Endothelial cell of umbilical vein (primary cell): ENCODE data around the gene ANKRD36C. TPM values are rescaled to one million over a fixed set of nuclear protein-coding genes. Genes with fewer than 3 reads are reported as not detected.
"Not testable (repeated sequence)": the region's sequence is repeated elsewhere in the genome, so short reads cannot be mapped to it uniquely, and the experiment has no call there.

ENCODE experiments used
- BruUV-seq: library from RNA; stranded (reverse); fragments of 400-500 nt; replicated peaks from 2 replicates; lab custom pipeline; 2021; lab: Mats Ljungman, UMichigan
- CTCF ChIA-PET: fragments of 300-600, 350-600 bp; sonication (Branson Sonifier 250); formaldehyde crosslinking; loops from one replicate; lab custom pipeline; 2021; ENCODE audit warnings: antibody characterized with exemption, inconsistent platforms; lab: Charles Lee
- POLR2A ChIA-PET: fragments of 300-600, 350-600 bp; sonication (Branson Sonifier 250); formaldehyde crosslinking; loops from one replicate; lab custom pipeline; 2021; ENCODE audit warnings: antibody characterized with exemption, inconsistent platforms; lab: Charles Lee
- DNase-seq: peaks from one replicate; pipeline ENCODE4 v3.0.0-alpha.2; 2011; ENCODE audit warnings: low read depth, low spot score
- FAIRE-seq: peaks from 2 replicates; lab custom pipeline; 2011; peaks lifted over from hg19 to GRCh38; lab: Jason Lieb, UNC
- H2AFZ ChIP-seq: 2 replicates; pipeline ENCODE4 v1.6.0; 2012; ENCODE audit warnings: low read depth, low read length, control low read depth, inconsistent platforms
- H3K27ac ChIP-seq: 2 replicates; pipeline ENCODE4 v1.5.1; 2011; ENCODE audit warnings: low read depth, mild to moderate bottlenecking, control low read depth, low read length, moderate library complexity; ENCODE audit not compliant: insufficient read depth
- H3K27me3 ChIP-seq, 2 experiments: 2 replicates each; pipeline versions ENCODE4 v1.6.0 to v1.6.1; 2011; ENCODE audit warnings: low read length in 2 of 2, mixed read lengths in 1 of 2; ENCODE audit not compliant: control insufficient read depth in 2 of 2, insufficient read depth in 2 of 2
- H3K36me3 ChIP-seq, 2 experiments: 2 replicates in 1 of 2; 3 replicates in 1 of 2; pipeline ENCODE4 v1.5.1; 2011; ENCODE audit warnings: low read length in 2 of 2, mild to moderate bottlenecking in 1 of 2, moderate library complexity in 1 of 2; ENCODE audit not compliant: control insufficient read depth in 2 of 2, insufficient read depth in 2 of 2; ENCODE audit errors: extremely low read depth in 1 of 2
- H3K4me1 ChIP-seq: 3 replicates; pipeline ENCODE4 v1.5.1; 2011; ENCODE audit warnings: mild to moderate bottlenecking, low read length; ENCODE audit not compliant: control insufficient read depth, insufficient read depth; ENCODE audit errors: extremely low read depth
- H3K4me2 ChIP-seq: 2 replicates; pipeline ENCODE4 v1.6.1; 2011; ENCODE audit warnings: low read length, control low read depth, mixed read lengths; ENCODE audit not compliant: insufficient read depth
- H3K4me3 ChIP-seq, 3 experiments: fragments of 200-600 bp in 1 of 3; sonication (generic), shearing (Covaris generic) in 1 of 3; replicated peaks in 1 of 3; 2 replicates each; pipeline ENCODE4 v1.5.1; 2011 to 2016; ENCODE audit warnings: control low read depth in 3 of 3, low read length in 3 of 3, mild to moderate bottlenecking in 2 of 3, inconsistent platforms in 1 of 3, low read depth in 1 of 3, moderate library complexity in 1 of 3; ENCODE audit not compliant: insufficient read depth in 1 of 3
- H3K79me2 ChIP-seq: 2 replicates; pipeline ENCODE4 v1.6.0; 2012; ENCODE audit warnings: low read length, inconsistent platforms; ENCODE audit not compliant: control insufficient read depth, insufficient read depth
- H3K9ac ChIP-seq: replicated peaks from 2 replicates; pipeline ENCODE3; 2011; ENCODE audit warnings: low read length, control low read depth; ENCODE audit not compliant: insufficient read depth; ENCODE audit errors: extremely low read depth
- H3K9me1 ChIP-seq: replicated peaks from 3 replicates; pipeline ENCODE4 v1.6.0; 2011; ENCODE audit warnings: mild to moderate bottlenecking, low read length; ENCODE audit not compliant: control insufficient read depth, insufficient read depth; ENCODE audit errors: extremely low read depth
- H3K9me3 ChIP-seq: replicated peaks from 2 replicates; pipeline ENCODE4 v1.5.1; 2012; ENCODE audit warnings: low read length, inconsistent platforms; ENCODE audit not compliant: control insufficient read depth, insufficient read depth
- H4K20me1 ChIP-seq: replicated peaks from 2 replicates; pipeline ENCODE3; 2011; ENCODE audit warnings: mild to moderate bottlenecking, low read length; ENCODE audit not compliant: control insufficient read depth, insufficient read depth; ENCODE audit errors: extremely low read depth
- CTCF ChIP-seq, 2 donors: IDR thresholded peaks; 1 replicate in 1 of 2; 2 replicates in 1 of 2; pipeline ENCODE4 v1.5.1; 2011; ENCODE audit warnings: low read length in 2 of 2, mild to moderate bottlenecking in 2 of 2, moderate library complexity in 2 of 2, control low read depth in 1 of 2, inconsistent platforms in 1 of 2, low read depth in 1 of 2; ENCODE audit not compliant: insufficient read depth in 1 of 2; ENCODE audit errors: extremely low read depth in 1 of 2
- dilution Hi-C: fragments of 300-500 bp; cut with MboI; formaldehyde crosslinking; loops from one replicate; pipeline ENCODE4 v1.15.0; 2019; ENCODE audit warnings: low sequenced_read_pairs; ENCODE audit not compliant: extremely low pct_ligation_motif_present
- intact Hi-C: fragments of 100-400 bp; cut with micrococcal nuclease; formaldehyde crosslinking; loops from one replicate; pipeline ENCODE4 v1.10.0; 2022
- polyA plus RNA-seq, 4 experiments: library from polyadenylated mRNA; depleted of rRNA in 3 of 4; stranded (reverse) in 3 of 4; unstranded in 1 of 4; fragments of >200 nt; gene quantifications; 2 replicates each; pipeline versions ENCODE4 v1.2.1 to v1.2.3, GENCODE V29; 2011 to 2012; ENCODE audit warnings: missing spikeins in 1 of 4
- total RNA-seq: library from RNA; stranded (reverse); gene quantifications from 2 replicates; pipeline ENCODE4 v1.2.3, GENCODE V29; 2021

Gene ANKRD36C
- total and polyA plus RNA-seq, 2 donors (not counting 3 experiments of a cell fraction or from before 2014, with no cell fraction given) = 4.4 to 108 TPM

- intact Hi-C loops = loop anchor here (1.0 kb wide), 1 partner anchor 182 kb away; no protein-coding TSS in a partner anchor
- BruUV-seq, H3K79me2 ChIP-seq, H4K20me1 ChIP-seq, H3K27me3 ChIP-seq, H3K4me1 ChIP-seq, H3K9me1 ChIP-seq, H3K36me3 ChIP-seq, H3K9me3 ChIP-seq, dilution Hi-C loops: not testable (repeated sequence)
- Histone ChIP-seq H2AFZ (peak overlapping the region; percentile 95), H3K4me3 (peak overlapping the region; percentile 59 to 77 (median 72)), H3K27ac (peak overlapping the region; percentile 55), H3K9ac (peak overlapping the region; percentile 31), H3K4me2 (peak overlapping the region; percentile 92)
- DNase-seq = peak; percentile 64
- peak; percentile 39 to 58 for TF ChIP-seq CTCF (IDR thresholded peaks at IDR 0.05; ENCODE audit: extremely low read depth in 1 of 2, insufficient read depth in 1 of 2, low read depth in 1 of 2, low read length in 2 of 2)
- peak; percentile 84 for FAIRE-seq
- ChIA-PET CTCF (interaction anchor here (0.6 to 2.1 kb wide), 24 partner anchors 8 to 647 kb away, joined by 3 to 54 read pairs (median 4); partner anchors contain the start of gene ASTL), POLR2A (interaction anchor here (1.1 kb wide), 1 partner anchor 124 kb away, joined by 6 read pairs; the partner anchor contains the start of gene ADRA2B)
Observed at GRCh38 chr2:95992520-95993272, 1.1 kb upstream of the ANKRD36C start.

- H4K20me1 ChIP-seq, H3K9me1 ChIP-seq, H3K79me2 ChIP-seq, DNase-seq, H3K9me3 ChIP-seq, H3K9ac ChIP-seq, H3K4me1 ChIP-seq, intact Hi-C loops, dilution Hi-C loops, BruUV-seq, H3K27ac ChIP-seq, H3K36me3 ChIP-seq, H3K27me3 ChIP-seq, FAIRE-seq: not testable (repeated sequence)
- Histone ChIP-seq H3K4me3 (peak overlapping the region in 2 of 3 experiments; percentile 59 to 72), H2AFZ (peak overlapping the region; percentile 95), H3K4me2 (peak overlapping the region; percentile 92)
- POLR2A ChIA-PET = interaction anchor here (1.1 kb wide), 1 partner anchor 125 kb away, joined by 6 read pairs; the partner anchor contains the start of gene ADRA2B
- CTCF ChIA-PET = interaction anchor here (0.6 to 2.1 kb wide), 21 partner anchors 8 to 647 kb away, joined by 3 to 54 read pairs (median 5); partner anchors contain the start of gene ASTL
Observed at GRCh38 chr2:95992102-95992501, 478 bp upstream of the ANKRD36C start.

- H3K9me3 ChIP-seq, POLR2A ChIA-PET, H3K36me3 ChIP-seq, FAIRE-seq, H3K9ac ChIP-seq, BruUV-seq, dilution Hi-C loops, DNase-seq, H3K27me3 ChIP-seq, H2AFZ ChIP-seq, H3K4me1 ChIP-seq, intact Hi-C loops, H4K20me1 ChIP-seq, H3K9me1 ChIP-seq, H3K79me2 ChIP-seq, H3K27ac ChIP-seq: not testable (repeated sequence)
- CTCF ChIA-PET = interaction anchor here (0.6 to 0.8 kb wide), 2 partner anchors 126 to 184 kb away, joined by 3 to 4 read pairs; no protein-coding TSS in a partner anchor
- peak overlapping the region; percentile 51 for H3K4me2 ChIP-seq
- peak overlapping the region in 2 of 3 experiments; percentile 54 to 56 for H3K4me3 ChIP-seq
Observed at GRCh38 chr2:95990884-95991283, 740 bp downstream of the ANKRD36C start.
